HG03520 (cell line): ENCODE results near the gene KIAA1755.

ENCODE experiments used
- ATAC-seq: cut with Tn5 transposase; IDR thresholded peaks from one replicate; pipeline ENCODE4 v1.9.1; 2021; ENCODE audit warnings: mild to moderate bottlenecking, moderate library complexity; ENCODE audit not compliant: unreplicated experiment

Gene KIAA1755

DNA sequence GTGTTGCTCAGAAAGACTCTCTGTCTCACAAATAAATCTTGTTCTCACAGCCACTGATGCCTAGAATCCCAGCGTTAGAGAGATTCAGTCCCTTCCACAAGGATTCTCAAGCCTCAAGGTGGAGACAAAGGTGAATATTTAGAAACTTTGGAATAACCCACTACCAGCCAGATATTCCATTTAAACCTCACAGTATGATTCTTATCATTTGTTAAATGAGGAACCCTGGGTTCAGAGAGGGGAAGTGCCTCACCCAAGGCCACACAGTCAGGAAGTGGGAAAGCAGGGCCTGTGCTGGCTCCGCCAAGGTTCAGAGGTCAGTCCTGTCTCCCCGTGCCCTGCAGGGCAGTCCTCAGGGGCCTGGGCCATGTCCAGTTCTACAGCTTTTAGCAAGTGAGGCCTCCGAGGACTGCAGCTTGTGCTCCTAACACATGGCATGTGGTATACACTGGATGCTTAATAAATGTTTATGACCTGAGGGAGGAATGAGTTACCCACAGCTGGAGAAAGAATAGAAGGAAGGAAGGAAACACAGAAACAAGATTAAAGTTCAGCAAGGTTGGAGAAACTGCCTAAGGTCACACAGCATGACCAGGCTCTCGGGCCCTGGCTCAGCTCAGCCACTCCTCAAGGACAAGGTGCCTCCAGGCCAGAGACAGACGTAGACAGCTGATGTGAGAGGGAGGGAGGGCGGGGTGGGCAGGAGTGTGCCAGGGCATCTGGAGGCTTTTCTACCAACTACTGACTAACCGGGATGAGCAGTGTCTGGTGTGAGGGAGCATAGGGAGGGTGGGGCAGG is 91.5 kb downstream of the KIAA1755 start:
- ATAC-seq, result no peak

DNA sequence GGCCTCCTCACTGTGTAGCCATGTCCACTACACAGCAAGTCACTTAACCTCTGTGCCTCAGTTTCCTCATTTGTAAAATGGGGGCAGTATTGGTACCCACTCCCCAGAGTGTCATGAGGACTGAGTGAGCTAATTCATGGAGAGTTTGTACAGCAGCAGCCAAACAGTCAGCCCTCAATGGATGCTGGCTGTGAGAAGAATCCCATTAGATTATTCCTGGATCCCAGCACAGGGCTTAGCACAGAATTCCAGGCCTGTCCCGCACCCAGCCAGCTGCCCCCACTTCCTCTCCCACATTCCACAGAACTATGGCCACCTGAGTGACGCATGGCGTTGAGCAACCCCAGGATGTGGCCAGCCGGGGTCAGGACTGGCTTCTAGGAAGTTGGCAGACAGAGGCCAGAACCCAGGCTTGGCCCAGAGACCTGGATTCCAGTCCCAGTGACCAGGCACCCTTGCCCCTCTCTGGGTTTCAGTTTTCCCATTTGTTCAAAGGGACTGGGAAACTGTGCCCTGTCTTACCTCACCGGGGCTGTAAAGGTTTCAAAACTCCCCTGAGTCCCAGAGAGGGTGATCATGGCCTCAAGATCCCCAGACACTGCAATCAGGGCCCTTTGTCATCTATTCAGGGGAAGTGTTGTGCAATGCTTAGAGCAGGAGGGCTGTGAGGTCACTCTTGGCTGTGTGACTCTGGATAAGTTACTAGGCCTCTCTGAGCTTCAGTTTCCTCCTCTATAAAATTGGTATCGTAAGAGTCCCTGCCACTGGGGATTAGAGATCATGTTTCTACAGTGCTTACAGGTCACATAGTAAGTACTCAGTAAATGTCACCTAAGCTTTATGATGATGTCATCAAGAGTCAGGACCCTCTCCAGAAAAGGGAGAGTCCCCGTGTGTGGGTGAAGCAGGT is 92.4 kb downstream of the KIAA1755 start:
- no peak for ATAC-seq

DNA sequence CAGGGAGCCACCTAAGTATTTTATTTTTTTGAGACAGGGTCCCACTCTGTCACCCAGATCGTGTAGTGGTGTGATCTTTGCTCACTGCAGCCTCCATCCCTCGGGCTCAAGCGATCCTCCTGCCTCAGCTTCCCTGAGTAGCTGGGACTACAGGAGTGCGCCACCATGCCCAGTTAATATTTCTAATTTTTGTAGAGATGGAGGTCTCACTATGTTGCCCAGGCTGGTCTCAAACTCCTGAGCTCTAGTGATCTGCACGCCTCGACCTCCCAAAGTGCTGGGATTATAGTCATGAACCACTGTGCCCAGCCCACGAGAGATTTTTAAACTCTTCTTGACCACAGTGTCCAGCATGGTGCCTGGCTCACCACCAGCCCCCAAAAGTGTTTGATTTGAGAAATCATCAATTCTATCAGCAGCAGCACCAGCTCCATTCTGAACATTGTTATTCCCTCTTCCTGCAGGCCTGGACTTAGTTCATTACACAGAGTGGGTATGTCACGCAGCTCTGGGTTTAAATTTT is 93.1 kb downstream of the KIAA1755 start:
- ATAC-seq, result no peak

DNA sequence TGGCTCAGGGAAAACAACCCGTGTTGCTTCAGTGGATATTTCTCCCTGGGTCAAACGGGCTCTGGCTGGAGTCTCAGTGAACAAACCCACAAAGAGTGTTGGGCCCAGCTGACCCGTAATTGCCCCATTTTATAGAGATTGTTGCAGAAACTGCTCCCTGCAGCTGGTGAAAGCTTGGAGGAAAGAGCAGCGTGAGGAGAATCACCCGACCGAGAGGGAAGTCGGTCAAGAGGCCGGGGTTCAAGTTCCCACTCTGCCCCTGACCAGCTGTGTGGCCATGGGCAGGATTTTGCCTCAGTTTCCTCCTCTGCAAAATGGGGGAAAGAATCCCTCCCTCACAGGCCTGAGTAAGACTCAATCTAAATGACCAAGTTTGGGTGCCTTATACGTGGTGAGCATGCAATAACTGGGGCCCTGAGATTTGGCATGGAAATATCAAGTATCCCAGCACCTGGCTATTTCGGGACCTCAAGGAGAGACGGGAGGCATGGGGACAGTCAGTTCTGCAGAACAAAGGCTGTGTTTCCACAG is 93.8 kb downstream of the KIAA1755 start:
- ATAC-seq, result no peak

DNA sequence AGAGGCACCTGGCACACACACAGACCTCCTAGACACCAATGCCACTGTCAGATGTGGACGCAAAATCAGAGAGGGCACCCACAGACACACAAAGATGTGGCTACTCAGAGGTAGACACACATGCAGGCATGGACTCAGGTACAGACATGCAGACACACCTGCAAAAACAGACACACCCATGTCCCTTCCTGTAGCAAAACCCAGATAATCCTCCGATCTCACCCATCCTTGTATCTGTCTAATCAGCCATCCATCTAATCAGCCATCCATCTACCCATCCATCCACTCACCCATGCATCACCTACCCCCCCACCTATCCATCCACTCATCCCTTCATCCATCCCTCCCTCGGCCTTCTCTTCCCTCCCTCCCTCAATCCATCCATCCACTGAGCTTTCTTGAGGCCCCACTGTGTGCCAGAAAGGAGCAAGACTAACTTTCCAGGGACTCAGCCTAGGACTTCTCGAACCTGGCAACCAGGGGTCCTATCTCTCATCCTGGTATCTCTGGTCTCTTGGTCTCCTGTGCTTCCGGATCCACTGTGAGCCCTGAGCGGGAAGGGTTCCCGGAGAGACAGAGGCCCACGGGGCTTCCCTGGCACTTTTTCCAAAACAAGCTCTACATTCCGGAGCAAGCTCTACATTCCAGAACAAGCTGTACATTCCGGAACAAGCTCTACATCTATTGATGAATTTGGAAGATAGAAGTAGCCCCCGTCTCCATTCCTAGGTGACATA is 94.4 kb downstream of the KIAA1755 start:
- no peak for ATAC-seq

DNA sequence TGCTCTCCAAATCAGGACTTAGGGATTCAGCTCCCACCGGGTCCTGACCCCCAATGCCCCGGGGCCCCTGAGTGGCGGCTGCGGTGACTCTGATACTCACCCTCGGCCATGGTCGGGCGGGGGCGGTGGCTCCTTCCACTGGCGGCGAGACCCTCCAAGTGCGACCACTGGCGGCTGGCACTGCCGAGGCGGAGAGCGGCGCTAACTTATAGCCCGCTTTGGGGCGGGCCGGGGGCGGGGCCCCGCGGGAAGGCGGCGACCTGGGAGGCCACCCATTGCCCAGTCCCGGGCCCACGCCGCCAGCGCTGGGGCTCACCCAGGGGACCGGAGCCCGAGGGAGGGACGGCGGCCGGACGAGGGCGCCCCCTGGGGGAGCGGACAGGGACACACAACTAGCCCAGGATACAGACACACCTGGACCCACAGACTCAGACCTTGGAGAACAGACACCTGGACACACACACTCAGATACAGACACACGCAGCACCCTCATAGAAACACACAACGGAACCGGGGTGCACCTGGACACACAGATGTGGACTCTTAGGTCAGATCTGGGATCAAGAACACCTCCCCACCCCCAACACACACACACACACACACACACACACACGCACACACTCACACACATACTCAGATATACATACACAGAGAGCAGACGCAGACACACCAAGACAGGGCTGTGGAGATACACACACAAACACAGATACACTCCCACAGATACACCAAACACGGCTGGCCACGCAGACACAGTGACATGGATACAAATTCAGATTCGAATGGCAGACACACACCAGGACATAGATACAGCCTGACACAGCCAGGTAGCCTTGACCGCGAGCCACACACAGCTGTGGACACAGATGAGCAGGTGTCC is 95.2 kb downstream of the KIAA1755 start, which contains the start of gene TGM2:
Gene TGM2 (minus strand): TSS at position 182 of the 877 bp plus-strand sequence. CDS start 72 bp downstream, at position 110.
- ATAC-seq, result peak; percentile 65

DNA sequence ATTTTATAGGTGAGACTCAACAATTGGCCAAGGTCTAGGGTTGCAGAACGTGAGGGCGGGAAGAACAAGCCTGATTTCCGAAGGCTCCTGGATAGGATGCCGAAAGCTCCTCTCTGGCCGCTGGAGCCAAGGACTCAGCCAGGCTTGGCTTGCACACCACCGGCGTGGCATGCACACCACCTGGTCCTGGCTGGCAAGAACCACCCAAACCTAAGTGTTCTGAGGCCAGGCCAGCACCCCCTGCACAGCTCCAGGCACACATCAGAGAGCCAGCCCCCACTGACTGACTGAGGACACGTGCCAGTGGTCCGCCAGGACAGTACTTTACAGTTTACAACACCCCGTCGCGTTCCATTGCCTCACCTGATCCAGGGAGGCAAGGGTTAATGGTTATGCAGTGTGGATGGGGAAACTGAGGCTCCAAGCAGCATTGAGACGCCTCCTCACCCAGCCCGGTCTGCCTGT is 95.9 kb downstream of the KIAA1755 start:
- no peak for ATAC-seq

DNA sequence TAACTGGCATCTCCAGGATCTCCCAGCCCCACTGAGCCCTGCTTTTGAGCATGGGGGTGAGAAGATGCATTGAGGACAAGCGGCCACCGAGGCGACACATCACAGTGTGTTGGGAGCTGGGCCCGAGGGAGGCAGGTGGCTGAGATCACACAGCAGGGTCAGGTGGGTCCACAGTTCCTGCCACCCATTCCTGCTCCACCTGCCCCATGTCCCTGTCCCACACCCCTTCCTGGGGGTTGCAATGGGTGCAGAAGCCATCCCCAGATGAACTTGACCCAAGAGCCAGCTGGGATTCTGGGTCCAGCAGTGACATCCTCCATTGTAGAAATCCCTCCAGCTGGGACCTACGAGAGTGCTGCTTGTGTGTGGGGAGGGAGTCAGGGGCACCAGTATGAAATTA is 96.5 kb downstream of the KIAA1755 start:
- no peak for ATAC-seq

DNA sequence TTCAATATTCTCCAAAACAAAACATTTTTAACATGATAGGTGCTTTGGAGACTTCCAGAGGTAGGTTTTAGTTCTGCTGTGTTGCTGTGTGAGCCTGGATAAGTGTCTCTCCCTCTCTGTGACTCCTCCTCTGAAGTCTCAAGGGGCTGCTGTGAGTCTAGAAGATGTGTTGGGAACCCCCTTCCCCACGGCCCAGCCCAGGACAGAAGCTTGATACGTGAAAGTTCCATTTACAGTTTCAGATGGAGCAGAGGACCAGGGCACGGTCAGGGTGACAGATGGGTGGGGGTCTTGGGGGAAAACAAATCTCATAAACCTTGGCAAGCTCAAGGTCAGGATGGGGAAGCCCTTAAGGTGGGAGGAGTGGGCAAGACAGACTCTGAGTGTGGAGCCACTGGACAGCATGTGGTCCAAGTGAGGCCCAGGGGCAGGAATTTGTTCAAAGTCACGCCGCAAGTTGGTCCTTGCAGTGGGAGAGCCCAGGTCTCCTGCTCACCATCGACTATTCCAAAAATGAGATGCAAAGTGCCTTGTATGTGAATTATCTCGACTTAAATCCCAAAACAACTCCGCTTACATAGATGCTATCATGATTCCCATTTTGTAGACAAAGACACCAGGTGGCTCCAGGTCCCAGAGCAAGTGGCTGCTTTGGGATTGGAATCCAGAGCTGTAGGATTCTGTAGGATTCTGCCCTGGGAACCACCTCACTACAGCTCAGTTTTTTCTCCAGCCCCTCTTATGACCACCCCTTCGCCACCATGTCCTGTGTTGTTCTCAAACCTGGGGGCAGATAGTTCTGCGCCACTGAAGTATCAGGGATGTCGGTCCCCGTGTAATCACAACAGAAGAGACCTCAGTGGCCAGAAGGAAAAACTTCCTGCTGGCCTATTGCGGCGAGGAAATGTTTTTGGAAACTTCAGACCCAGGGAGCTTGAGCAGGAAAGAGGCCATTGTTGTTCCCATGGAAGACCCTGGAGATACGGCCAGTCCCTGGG is 97.4 kb downstream of the KIAA1755 start:
- no peak for ATAC-seq

DNA sequence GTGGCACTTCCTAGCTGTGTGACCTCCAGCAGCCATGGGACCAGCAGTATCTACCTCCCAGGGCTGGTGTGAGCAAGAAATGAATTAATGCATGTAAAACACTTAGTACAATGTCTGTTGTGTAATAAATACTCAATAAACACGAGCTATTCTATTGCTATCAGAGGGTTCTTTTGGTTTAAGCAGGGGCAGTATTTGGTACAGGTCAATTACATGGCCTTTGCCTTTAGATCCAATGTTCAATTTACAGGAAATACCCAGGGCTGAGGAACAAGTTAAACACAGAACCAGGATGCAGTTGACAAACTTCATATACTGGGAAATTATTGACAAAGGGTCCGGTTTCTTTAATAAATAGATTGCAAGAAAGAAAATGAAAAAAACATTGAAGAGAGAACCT is 98.4 kb downstream of the KIAA1755 start:
- no peak for ATAC-seq

DNA sequence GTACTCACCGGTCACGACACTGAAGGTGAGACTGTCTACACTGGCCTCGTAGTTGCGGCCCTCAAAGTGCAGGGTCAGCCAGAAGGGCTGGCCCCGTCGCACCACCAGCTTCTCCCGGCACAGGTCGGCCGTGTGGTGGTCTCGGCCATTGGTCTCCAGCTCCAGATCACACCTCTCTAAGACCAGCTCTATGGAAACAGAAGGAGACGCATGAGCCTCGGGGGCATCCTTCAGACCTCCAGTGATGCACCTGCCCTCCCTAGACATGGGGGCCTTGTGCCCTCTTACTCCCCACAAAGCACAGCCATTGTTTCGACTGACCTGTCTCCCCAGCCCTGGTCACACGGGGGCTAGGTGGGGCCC is 99.1 kb downstream of the KIAA1755 start:
- ATAC-seq, result no peak
